Progenitor cell of endocrine pancreas (in vitro differentiated cells): ENCODE measurements around the gene NDUFS7. TPM values are rescaled to one million over a fixed set of nuclear protein-coding genes. Genes with fewer than 3 reads are reported as not detected.

Experiments used
- DNase-seq: peaks from one replicate; pipeline ENCODE4 v3.0.0; 2021; ENCODE audit warnings: low spot score; ENCODE audit not compliant: unreplicated experiment
- H3K27ac Mint-ChIP-seq: 2 replicates; pipeline ENCODE4 v1.8.0; 2021; ENCODE audit warnings: mild to moderate bottlenecking, moderate library complexity, mixed read lengths
- H3K27me3 Mint-ChIP-seq: 2 replicates; pipeline ENCODE4 v1.8.0; 2021; ENCODE audit warnings: mixed read lengths
- H3K36me3 Mint-ChIP-seq: 2 replicates; pipeline ENCODE4 v1.8.0; 2022; ENCODE audit warnings: mixed read lengths; ENCODE audit not compliant: insufficient read depth
- H3K4me1 Mint-ChIP-seq: 2 replicates; pipeline ENCODE4 v1.8.0; 2021; ENCODE audit warnings: low read depth, mixed read lengths
- H3K4me3 Mint-ChIP-seq: 2 replicates; pipeline ENCODE4 v1.8.0; 2021; ENCODE audit warnings: low read depth, mild to moderate bottlenecking, moderate library complexity, mixed read lengths
- H3K9me3 Mint-ChIP-seq: 2 replicates; pipeline ENCODE4 v1.8.0; 2021; ENCODE audit warnings: low read depth, mixed read lengths
- CTCF ChIP-seq: fragments of 200-600 bp; sonication (generic); IDR thresholded peaks from one replicate; pipeline ENCODE4 v1.5.0; 2021; ENCODE audit warnings: antibody characterized with exemption, mild to moderate bottlenecking; ENCODE audit not compliant: unreplicated experiment
- total RNA-seq: library from RNA; stranded (reverse); gene quantifications from 2 replicates; pipeline ENCODE4 v1.2.1, GENCODE V29; 2021

The NDUFS7 gene
- total RNA-seq, 1 donor from 2014 or later: 62.4 TPM

DNA sequence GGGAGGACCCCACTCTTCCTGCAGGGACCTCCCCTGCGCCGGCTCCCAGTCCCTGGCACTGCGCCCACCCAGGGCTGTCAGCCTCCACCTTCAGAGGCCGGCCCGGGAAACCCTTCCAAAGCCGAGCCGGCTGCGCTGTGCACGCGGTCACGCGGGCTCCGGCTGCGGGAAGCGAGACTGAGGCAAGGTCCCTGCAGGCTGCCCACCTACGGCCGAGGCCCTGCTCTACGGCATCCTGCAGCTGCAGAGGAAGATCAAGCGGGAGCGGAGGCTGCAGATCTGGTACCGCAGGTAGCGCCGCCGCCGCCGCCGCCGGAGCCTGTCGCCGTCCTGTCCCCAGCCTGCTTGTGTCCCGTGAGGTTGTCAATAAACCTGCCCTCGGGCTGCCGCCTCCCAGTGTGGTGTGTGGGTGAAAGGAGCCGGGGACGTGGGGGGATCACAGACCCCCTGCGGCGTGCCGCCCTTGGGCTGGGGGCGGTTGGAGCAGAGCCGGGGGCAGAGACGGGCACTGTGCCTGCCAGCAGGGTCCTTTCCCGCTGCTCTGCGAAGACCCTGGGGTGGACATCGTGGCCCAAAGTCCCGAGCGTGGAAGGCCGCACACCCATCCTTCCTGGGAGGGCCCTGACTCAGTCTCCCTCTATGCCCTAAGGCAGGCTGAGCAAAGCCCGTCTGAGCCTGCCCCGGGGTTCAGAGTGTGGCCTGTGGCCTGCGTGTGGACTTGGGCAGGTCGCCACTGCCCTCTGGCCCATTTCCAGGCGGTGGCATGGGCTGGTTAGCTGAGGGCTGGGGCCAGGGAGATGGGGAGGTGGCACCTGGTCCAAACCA, 11.7 kb downstream of the NDUFS7 start:
- Mint-ChIP-seq H3K4me3 (no peak overlapping the region), H3K9me3 (no peaks in the 10 kb centered on the region), H3K27ac (no peak overlapping the region), H3K36me3 (peaks cover 6% of the 10 kb centered on the region), H3K27me3 (no peaks in the 10 kb centered on the region), H3K4me1 (no peaks in the 10 kb centered on the region)
- DNase-seq: no peak
- TF ChIP-seq CTCF: no peak

DNA sequence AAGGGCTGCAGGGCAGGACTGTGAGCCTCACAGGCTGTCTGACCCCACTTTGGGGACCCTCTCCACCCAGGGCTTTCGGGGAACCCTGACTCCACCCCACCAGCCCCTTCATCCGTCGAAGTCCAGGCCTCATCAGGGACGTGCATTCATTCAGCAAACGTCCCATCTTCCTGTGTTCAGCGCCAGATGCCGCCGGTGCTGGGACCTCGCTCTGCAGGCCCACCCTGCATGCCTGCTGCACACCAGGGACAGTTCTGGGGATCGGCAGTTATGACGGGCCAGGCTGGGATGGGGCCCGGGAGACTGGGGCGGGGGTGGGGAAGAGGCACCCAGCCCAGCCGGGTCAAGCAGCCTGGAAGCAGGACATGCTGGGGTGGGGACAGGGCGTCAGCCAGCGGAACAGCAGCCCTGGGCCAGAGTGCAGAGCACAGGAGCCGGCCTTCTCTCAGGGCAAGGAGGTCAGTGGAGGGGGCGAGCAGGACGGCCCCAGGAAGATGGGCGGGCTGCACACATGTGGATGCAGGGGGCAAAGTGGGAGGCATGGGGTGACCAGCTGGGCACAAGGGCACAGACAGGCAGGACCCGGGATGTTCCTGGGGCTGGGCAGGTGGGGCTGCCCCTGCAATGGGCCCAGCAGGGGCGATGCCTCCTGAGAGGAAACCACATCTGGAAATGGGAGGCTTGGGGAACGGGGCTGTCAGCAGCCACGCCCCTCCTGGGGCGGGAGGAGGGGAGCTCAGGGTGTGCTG, 12.5 kb downstream of the NDUFS7 start:
- peaks cover 5% of the 10 kb centered on the region for H3K36me3 Mint-ChIP-seq
- TF ChIP-seq CTCF: no peak
- no peak overlapping the region for H3K27ac Mint-ChIP-seq
- no peaks in the 10 kb centered on the region for H3K27me3 Mint-ChIP-seq
- H3K4me1 Mint-ChIP-seq: no peaks in the 10 kb centered on the region
- H3K9me3 Mint-ChIP-seq: no peaks in the 10 kb centered on the region
- no peak for DNase-seq
- no peak overlapping the region for H3K4me3 Mint-ChIP-seq

- TF ChIP-seq CTCF: no peak
- Mint-ChIP-seq H3K36me3 (peaks cover 3% of the 10 kb centered on the region), H3K27ac (no peak overlapping the region), H3K4me1 (no peaks in the 10 kb centered on the region), H3K9me3 (no peaks in the 10 kb centered on the region), H3K27me3 (no peaks in the 10 kb centered on the region), H3K4me3 (no peak overlapping the region)
- DNase-seq: no peak
Measured at GRCh38 chr19:1396768-1397679, 13.3 kb downstream of the NDUFS7 start.

GRCh38 chr19:1397838-1398237, 14.1 kb downstream of the NDUFS7 start:
- H3K27me3 Mint-ChIP-seq: no peaks in the 10 kb centered on the region
- H3K4me3 Mint-ChIP-seq: no peak overlapping the region
- no peaks in the 10 kb centered on the region for H3K36me3 Mint-ChIP-seq
- no peak for TF ChIP-seq CTCF
- DNase-seq: no peak
- H3K27ac Mint-ChIP-seq: no peak overlapping the region
- no peaks in the 10 kb centered on the region for H3K9me3 Mint-ChIP-seq
- H3K4me1 Mint-ChIP-seq: peaks cover 1% of the 10 kb centered on the region

DNA sequence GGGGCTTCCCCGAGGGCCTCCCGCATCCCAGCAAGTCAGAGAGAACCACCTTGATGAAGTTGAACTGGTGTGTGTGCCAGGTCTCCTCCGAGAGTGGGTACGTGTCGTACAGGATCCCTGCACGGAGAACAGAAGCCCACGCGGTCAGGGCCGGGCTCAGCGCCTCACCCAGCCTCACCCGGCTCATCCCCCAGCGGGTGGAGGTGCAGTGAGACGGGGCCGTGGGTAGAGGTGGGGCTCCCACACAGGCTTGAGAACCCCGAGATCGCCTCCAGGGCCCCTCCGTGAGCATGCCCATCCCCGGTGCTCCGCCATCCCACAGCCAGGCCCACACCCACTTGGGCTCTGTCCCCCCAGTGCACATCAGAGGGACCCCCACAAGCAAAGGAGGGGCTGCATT, 15.4 kb downstream of the NDUFS7 start:
- H3K4me1 Mint-ChIP-seq: peaks cover 1% of the 10 kb centered on the region
- no peak for DNase-seq
- TF ChIP-seq CTCF: no peak
- no peaks in the 10 kb centered on the region for H3K36me3 Mint-ChIP-seq
- no peaks in the 10 kb centered on the region for H3K27me3 Mint-ChIP-seq
- no peaks in the 10 kb centered on the region for H3K9me3 Mint-ChIP-seq
- no peak overlapping the region for H3K4me3 Mint-ChIP-seq
- no peak overlapping the region for H3K27ac Mint-ChIP-seq
